ENCODE data around the gene TSPO2. TPM values are rescaled to one million over a fixed set of nuclear protein-coding genes. Genes with fewer than 3 reads are reported as not detected.
A peak's percentile ranks its signal among the peaks of the same experiment; 100 is the strongest.

Gene TSPO2
- total and polyA plus RNA-seq, 2 of the 13 experiments (the other 11 are each of a cell fraction or from before 2014, with no cell fraction given) = 0.55 TPM; not detected in 1

GRCh38 chr6:40992746-40993145, 49.5 kb upstream of the TSPO2 start:
- ChIA-PET CTCF (ENCODE audit: low intra/inter-chr PET ratio, low total read pairs) (interaction anchor here (1.7 kb wide), 1 partner anchor 35 kb away, joined by 4 read pairs; no protein-coding TSS in a partner anchor), POLR2A (interaction anchor here (1.4 kb wide), 1 partner anchor 20 kb away, joined by 3 read pairs; no protein-coding TSS in a partner anchor)
- Histone ChIP-seq H3K9me3 (ENCODE audit: low read length) (no peaks in the 10 kb centered on the region), H3K36me3 (replicated peaks in 1 of 2; ENCODE audit: control insufficient read depth in 1 of 2, insufficient read depth in 2 of 2, low read length in 2 of 2) (no peaks in the 10 kb centered on the region), H3K4me3 (replicated peaks in 1 of 3; ENCODE audit: insufficient read depth in 1 of 3, low read depth in 2 of 3, low read length in 3 of 3) (no peak overlapping the region), H2AFZ (ENCODE audit: low read length) (peak overlapping the region; percentile 57), H3K27me3 (ENCODE audit: control insufficient read depth in 1 of 2, insufficient read depth in 2 of 2, low read length in 2 of 2) (no peaks in the 10 kb centered on the region; a peak in 1 of 5 replicates), H3K9ac (ENCODE audit: insufficient read depth, low read depth, low read length) (no peak overlapping the region), H3K79me2 (ENCODE audit: insufficient read depth, low read length) (no peaks in the 10 kb centered on the region), H3K4me1 (ENCODE audit: insufficient read depth, low read length) (peaks cover 92% of the 10 kb centered on the region), H3K4me2 (ENCODE audit: low read depth, low read length) (peak overlapping the region; percentile 73), H3K27ac (ENCODE audit: extremely low read length, insufficient read depth, low read length) (no peak overlapping the region), H4K20me1 (ENCODE audit: insufficient read depth, low read length) (no peaks in the 10 kb centered on the region)
- DNase-seq (ENCODE audit: low spot score) = no peak
- WGBS (ENCODE audit: low lambda C conversion rate) = 39% methylated on average over 3 of the region's 3 CpGs
- ATAC-seq = no peak
- in situ Hi-C loops (cut with HindIII; ENCODE audit: extremely low pct_ligation_motif_present, low pct_unique_long_range_greater_than_20kb) = no loop called here
- TF ChIP-seq RAD21 (CRISPR knock-in tag; IDR thresholded peaks at IDR 0.05) = no peak
- no peak for TF ChIP-seq ZNF407 (CRISPR knock-in tag; IDR thresholded peaks at IDR 0.05; ENCODE audit: not compliant biosample characterization)
- TF ChIP-seq ZNF331 (CRISPR knock-in tag; IDR thresholded peaks at IDR 0.05) = 0 out of 2 replicates have a peak, but pooled peaks have one; percentile 5
- TF ChIP-seq GTF2F1 (IDR thresholded peaks at IDR 0.05; ENCODE audit: low read length) = no peak
- no TSS peak for BruUV-seq (replicated peaks)
- FAIRE-seq = no peak
- intact Hi-C loops (cut with micrococcal nuclease; ENCODE audit: unreplicated experiment) = no loop called here

All from HepG2 (cell line).